LNCAP (cell line): ENCODE data around the gene ZNF10.

Experiments used
- CTCF ChIP-seq: fragments of 450-650 bp; IDR thresholded peaks from 2 replicates; pipeline ENCODE4 v1.5.1; 2017; ENCODE audit warnings: mild to moderate bottlenecking

The ZNF10 gene

DNA sequence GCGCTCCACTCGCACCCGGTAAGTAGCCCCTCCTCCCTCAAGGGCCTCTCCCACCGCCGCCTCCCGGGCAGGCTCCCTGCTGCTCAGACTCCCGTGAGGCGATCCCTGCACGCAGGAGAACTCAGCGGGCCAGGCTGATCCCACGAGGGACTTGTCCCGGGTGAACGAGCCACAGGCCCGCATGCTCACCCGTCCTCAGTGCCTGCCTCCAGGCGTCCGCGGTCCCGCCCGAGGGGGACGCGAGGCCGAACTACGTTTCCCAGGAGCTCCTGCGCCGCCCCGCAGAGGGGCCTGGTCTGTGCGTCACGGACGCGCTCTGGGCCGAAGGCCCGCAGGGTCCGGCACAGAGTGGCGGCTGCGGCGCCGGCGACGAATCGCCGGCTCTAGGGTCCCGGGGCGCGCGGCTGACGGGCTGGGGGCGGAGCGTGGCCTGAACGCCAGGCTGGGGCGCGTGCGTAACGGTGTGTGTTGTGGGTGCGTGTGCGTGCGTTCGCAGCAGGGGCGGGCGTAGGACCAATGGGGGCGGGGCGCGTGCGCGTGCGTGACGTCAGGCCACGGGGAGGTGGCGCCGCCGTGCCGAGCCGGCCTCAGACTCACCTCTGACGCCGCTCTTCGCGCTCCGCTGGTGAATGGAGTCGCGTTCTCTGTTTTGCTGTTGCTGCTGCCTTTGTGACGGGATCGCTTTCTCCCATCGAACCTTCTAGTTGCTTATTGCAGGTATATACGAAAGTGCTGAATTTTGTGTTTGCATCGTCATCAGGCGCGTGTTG lies at the start of gene ZNF10, which contains the start of gene ZNF891:
Gene ZNF10, plus strand, starts transcription at position 590 of the 770 bp plus-strand sequence. CDS start 13,866 bp downstream, outside the sequence.
Gene ZNF891, minus strand, starts transcription at position 237 of the 770 bp plus-strand sequence. CDS start 8,356 bp downstream, outside the sequence.
- no peak for TF ChIP-seq CTCF

GRCh38 chr12:133081159-133081780 lies 49.2 kb upstream of the ZNF10 start:
- no peak for TF ChIP-seq CTCF

DNA sequence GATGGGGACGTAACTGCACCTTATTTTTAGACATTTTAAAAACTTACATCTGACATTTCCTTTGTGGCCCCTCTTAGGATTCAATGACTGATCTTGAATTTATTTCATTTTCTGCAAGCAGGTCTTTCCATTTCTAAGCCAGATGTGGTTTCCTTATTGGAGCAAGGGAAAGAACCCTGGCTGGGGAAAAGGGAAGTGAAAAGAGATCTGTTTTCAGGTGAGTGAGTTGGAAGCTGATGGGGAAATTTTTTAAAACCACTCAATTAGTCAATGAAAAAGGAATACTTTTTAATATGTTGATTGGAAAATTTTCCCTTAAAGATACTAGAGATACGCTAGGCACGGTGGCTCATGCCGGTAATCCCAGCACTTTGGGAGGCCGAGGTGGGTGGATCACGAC lies 47.1 kb upstream of the ZNF10 start:
- no peak for TF ChIP-seq CTCF

- no peak for TF ChIP-seq CTCF
Observed at GRCh38 chr12:133105620-133106019, 24.8 kb upstream of the ZNF10 start.

DNA sequence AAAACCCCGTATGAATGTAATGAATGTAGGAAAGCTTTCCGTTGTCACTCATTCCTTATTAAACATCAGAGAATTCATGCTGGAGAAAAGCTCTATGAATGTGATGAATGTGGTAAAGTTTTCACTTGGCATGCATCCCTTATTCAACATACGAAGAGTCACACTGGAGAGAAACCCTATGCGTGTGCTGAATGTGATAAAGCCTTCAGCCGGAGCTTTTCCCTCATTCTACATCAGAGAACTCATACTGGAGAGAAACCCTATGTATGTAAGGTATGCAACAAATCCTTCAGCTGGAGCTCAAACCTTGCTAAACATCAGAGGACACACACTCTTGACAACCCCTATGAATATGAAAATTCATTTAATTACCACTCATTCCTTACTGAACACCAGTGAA lies 24.2 kb upstream of the ZNF10 start:
- TF ChIP-seq CTCF: no peak

DNA sequence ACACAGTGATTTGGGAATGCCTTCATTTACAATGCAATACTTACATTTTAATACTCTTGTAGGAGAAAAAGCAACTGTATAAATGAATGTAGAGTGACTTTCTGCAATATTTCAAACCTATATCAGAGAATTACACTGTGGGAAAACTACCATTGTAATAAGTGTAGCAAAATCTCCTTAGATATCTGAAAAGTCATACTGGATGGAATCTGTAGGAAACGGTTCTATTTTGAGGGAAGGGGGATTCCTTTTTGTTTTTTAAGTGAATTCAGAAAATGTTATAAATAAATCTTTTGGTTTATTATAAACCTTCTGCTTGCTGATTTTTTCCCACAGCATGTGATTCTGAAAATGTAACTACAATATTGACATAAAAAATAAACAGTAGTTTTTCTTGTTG lies 23.3 kb upstream of the ZNF10 start:
- TF ChIP-seq CTCF: no peak

DNA sequence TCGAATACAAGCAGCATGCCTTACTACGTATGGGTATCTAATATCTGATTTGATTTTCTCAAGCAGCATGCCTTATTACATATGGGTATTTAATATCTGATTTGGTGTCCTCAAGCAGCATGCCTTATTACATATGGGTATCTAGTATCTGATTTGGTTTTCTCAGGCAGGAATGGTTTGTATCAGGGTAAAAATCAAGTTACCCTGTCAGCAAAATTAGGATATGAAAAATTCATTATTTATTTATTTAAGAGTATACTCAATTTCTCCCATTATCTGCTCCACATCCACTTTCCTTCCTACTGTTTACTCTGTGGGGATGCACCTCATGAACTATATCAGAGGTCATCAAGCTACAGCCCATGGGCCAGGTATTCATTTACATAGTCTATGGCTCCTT lies 22.3 kb upstream of the ZNF10 start:
- no peak for TF ChIP-seq CTCF
